NCI-H146 treated with DMSO at 0.1 percent for 48 hours (cell line): ENCODE data around the gene FRMD5.
"Not testable (repeated sequence)": the region's sequence is repeated elsewhere in the genome, so short reads cannot be mapped to it uniquely, and the experiment has no call there.

Experiments
- DNase-seq: peaks from one replicate; lab custom pipeline; 2025; ENCODE audit not compliant: unreplicated experiment; lab: John Stamatoyannopoulos, UW

The FRMD5 gene

GRCh38 chr15:43867096-43867495 is 328.0 kb downstream of the FRMD5 start:
- DNase-seq = no peak

DNA sequence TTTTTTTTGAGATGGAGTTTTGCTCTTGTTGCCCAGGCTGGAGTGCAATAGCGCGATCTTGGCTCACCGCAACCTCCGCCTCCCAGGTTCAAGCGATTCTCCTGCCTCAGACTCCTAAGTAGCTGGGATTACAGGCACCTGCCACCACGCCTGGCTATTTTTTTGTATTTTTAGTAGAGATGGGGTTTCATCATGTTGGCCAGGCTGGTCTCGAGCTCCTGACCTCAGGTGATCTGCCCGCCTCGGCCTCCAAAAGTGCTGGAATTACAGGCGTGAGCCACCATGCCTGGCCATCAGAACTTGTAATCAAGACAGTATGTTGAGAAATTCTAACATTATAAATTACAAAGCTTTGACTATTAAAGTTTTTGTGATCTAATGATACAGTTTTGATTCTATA is 328.4 kb downstream of the FRMD5 start:
- not testable (repeated sequence) for DNase-seq

DNA sequence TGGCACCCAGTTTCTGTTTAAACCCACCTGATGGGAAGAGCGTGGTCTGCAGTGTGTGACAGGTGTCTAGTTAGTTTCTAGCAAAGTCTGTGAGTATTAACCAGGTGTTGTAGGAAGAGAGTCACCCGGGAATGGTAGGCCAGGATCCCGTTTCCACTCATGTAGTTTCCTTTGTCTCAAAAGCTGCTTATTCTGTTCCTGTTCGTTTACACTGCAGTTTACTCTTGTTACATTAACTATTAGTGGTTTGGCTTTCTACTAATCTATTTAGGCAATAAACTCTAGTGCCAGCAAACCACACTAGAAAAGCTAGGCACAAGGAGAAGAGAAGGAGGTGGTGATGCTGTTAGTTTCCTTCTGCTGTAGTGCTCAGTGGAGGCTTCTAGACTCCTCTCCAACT is 335.5 kb downstream of the FRMD5 start:
- DNase-seq = no peak

DNA sequence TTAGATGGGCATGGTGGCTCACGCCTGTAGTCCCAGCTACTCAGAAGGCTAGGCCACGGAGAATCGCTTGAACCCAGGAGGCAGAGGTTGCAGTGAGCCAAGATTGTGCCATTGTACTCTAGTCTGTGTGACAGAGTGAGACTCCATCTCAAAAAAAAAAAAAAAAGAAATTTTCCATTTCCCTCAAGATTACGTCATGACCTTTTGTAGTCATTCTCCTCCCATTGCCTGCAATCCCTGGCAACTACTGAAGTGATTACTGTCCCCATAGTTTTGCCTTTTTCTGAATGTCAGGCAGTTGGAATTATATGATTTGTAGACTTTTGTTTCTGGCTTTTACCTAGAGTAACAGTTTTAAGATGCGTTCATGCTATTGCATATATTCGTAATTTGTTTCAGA is 340.3 kb downstream of the FRMD5 start:
- DNase-seq = no peak

GRCh38 chr15:43852607-43853006 is 342.5 kb downstream of the FRMD5 start:
- no peak for DNase-seq

- DNase-seq = no peak
These were observed 343.8 kb downstream of the FRMD5 start for GRCh38 chr15:43851251-43851650.

- no peak for DNase-seq
These were observed 349.6 kb downstream of the FRMD5 start for GRCh38 chr15:43845421-43845820.

DNA sequence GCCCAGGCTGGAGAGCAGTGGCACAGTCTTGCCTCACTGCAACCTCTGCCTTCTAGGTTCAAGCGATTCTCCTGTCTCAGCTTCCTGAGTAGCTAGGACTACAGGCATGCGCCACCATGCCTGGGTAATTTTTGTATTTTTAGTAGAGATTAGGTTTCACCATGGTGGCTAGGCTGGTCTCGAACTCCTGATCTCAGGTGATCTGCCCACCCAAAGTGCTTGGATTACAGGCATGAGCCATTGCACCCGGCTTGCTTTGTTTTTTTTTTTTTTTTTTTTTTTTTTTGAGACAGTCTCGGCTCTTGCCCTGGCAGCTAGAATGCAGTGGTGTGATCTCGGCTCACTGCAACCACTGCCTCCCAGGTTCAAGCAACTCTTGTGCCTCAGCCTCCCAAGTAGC is 362.6 kb downstream of the FRMD5 start:
- DNase-seq = not testable (repeated sequence)

- not testable (repeated sequence) for DNase-seq
These were observed 363.5 kb downstream of the FRMD5 start for GRCh38 chr15:43831519-43832052.

DNA sequence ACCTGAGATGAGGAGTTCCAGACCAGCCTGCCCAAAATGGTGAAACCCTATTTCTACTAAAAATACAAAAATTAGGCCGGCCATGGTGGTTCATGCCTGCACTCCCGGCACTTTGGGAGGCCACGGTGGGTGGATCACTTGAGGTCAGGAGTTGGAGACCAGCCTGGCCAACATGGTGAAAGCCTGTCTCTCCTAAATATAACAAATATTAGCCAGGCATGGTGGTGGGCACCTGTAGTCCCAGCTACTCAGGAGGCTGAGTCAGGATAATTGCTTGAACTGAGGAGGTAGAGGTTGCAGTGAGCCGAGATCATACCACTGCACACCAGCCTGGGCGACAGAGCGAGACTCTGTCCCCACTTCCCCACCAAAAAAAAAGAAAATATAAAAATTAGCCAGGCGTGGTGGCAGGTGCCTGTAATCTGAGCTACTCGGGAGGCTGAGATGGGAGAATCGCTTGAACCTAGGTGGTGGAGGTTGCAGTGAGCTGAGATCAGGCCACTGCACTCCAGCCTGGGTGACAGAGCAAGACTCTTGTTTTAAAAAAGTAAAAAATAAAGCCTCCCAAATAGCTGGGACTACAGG is 364.3 kb downstream of the FRMD5 start:
- DNase-seq = not testable (repeated sequence)

GRCh38 chr15:43829951-43830540 is 365.0 kb downstream of the FRMD5 start:
- not testable (repeated sequence) for DNase-seq

GRCh38 chr15:43828061-43828657 is 366.9 kb downstream of the FRMD5 start:
- DNase-seq = no peak

DNA sequence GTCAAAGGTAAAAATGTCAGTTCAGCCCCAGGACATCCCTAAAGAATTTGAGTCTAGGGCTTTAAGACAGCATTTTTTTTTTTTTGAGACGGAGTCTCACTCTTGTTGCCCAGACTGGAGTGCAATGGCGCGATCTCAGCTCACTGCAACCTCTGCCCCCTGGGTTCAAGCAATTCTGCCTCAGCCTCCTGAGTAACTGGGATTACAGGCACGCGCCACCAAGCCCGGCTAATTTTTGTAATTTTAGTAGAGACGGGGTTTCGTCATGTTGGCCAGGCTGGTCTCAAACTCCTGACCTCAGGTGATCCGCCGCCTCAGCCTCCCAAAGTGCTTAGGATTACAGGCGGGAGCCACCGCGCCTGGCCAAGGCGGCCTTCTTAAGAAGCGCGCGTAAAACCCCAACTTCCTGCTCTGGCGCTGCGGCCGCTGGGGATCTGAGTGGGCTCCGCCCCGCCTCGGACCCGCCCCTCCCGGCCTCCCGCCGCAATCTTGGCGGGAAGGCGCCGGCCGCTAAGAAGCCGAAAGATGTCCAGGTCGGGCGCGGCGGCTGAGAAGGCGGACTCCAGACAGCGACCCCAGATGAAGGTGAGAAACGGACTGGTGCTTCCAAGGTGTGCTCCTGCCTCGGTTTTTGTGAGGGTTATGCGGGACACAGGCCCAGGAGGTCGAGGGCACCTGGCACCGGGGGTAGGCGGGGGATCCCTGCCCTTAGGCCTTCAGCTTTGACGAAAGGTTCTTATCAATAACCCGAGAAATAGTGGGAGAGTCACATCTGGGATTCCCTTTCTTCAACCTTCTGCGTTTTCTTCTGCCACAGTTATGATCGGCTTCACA is 368.3 kb downstream of the FRMD5 start, which contains the start of gene WDR76:
WDR76 (plus strand) TSS at position 495 of the 834 bp plus-strand sequence; CDS start at position 526, 31 bp downstream.
- peak; percentile 51 for DNase-seq

DNA sequence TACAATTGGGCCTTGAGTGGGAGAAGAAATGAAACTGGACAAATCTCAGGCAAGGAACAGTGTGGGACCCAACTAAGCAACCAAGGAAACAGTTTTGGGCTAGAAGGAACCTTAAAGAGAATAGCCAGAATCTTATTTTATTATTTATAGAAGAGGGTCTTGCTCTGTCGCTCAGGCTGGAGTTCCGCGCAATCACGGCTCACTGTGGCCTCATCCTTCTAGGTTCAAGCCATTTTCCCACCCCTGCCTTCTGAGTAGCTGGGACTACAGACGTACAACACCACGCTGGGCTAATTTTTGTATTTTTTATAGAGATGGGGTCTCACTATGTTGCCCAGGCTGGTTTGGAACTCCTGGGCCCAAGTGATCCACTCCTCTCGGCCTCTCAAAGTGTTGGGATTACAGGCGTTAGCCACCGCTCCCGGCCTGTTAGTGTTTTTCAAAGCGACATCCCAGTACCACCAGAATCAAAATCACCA is 369.0 kb downstream of the FRMD5 start:
- DNase-seq = no peak

- DNase-seq = not testable (repeated sequence)
These were observed 369.8 kb downstream of the FRMD5 start for GRCh38 chr15:43825305-43825704.

GRCh38 chr15:43824302-43825246 is 370.5 kb downstream of the FRMD5 start, which contains the start of gene MFAP1:
Gene MFAP1, minus strand, starts transcription at chr15:43824690. Its CDS starts 121 bp downstream, at chr15:43824569.
- peak; percentile 89 for DNase-seq

DNA sequence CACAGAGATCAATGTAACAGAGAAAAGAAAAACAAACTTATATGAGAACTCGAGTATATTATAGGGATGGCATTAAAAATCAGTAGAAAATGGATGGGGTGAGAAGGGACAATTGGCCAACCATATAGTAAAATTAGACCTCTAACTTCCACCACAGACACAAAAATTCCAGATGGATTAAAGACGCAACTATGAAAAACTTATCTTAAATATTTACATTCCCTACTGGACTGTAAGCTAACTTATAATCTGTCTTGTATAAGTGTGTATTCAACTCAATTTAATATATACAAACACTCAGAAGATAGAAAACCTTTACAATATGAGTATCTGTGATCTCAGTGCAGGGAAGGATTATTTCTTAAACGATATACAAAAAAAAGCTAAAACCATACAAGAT is 373.6 kb downstream of the FRMD5 start:
- DNase-seq = no peak
